CMK (cell line): ENCODE data around the gene RAB3B.

Experiments
- DNase-seq: peaks from one replicate; pipeline ENCODE4 v3.0.0-alpha.2; 2010; ENCODE audit warnings: low read depth

Gene RAB3B

DNA sequence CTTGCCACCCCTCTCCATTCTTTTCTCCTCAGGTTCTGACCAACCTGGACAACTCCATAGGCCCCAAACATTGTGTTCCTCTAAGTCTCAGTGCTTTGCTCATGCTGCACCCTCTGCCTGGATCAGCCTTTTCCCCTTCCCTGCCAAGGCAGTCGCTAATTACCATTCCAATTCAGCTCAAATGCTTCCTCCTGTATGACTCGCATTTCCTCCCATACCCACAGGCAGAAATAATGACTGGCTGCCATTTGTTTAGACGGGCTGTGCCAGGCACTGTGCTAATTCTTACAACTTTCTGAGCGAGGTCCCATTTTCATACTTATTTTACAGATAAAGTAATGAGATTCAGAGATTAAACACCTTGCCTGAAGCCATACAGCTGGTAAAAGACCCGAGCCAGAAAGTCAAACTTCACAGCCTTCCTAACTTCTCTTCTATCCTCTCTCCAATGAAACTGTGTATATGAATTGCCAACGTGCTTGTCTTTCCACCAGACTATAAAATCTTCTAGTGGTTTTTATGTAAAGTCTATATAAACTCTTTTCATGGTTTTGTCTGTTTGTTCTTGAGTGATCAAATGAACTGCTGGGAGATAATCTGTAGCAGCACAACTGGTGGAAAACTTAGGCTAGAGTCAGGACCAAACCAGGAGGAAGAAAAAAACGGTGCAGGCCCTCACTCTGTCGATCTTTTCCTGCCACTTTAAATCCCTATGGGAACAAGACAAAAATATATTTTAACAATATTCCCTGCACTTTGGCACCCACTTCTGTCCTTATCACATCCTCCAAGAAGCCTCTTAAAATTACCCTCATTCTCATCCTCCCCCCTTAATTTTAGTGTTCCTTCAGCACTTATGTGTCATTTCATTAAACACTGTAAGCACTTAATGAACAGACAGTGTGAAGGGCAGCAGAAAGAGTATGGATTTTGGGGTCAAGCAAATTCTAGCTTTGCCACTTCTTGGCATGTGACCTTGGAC is 33.7 kb downstream of the RAB3B start:
- no peak for DNase-seq

DNA sequence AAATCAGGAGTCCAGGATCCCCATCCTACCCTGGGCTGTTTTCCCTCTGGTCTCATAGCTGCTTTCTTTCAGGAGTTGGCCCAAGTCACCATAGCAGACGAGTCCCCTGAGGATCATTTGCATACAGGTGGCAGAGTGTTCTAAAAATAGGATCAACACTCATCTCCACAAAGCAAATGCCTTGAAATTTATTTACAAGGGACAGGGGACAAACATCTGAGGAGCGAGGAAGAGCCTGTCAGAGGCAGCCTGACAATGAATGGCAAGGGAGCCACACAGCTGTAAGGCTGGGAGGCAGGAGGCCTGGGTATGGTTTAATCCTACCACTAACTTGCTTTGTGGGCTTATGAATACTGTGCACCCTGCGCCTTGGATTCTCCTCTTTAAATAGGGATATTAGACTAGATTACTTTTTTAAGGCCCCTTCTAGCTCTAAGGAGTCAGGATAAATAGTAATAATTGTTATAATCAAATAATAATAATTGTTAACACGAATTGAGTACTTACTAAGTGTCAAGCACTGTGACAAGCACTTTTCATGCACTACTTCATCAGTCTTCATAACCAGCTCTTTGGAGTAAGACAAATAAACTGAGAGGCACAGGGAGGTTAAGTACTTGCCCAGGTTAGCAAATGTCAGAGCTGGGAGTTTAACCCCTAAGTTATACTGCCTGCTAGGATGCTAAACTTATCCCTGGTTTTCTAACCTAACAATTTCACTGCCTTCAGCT is 34.5 kb downstream of the RAB3B start:
- DNase-seq, result no peak

DNA sequence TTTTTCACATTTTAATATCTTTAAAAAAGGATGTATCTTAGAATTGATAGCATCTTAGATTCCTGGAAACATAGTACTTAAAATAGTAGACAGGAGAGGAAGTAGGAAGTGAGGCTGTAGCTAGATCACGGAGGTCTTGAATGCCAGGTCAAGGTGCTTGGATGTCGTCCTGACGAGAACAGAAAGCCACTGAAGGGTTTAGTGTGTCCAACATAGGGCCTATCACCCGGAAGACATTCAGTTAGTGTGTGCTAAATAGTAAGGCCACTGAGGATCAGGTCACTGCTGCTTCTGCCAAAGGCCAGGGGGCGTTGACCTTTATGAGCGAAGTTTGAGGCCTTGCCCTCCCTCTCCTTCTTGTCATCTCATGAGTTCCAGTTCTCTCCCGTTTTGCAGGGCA is 35.7 kb downstream of the RAB3B start:
- DNase-seq, result no peak

DNA sequence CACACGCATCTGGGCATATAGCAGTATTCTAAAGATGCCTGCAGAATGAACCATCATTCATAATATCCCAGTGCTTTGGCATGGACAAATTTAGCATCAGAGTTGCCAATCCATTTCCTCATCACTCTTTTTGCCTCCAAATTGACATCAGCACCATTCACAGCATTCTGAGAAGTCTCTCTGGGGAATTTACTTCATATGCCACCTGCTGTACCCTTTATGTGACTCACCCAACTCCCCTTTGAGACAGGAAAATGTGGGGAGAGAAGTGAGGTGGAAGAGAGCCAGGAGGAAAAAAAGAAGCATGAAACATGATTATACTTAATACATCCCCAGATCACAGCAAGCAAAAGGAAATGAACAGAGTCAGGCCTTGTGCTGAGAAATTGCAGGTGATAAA is 37.4 kb downstream of the RAB3B start:
- DNase-seq, result no peak

DNA sequence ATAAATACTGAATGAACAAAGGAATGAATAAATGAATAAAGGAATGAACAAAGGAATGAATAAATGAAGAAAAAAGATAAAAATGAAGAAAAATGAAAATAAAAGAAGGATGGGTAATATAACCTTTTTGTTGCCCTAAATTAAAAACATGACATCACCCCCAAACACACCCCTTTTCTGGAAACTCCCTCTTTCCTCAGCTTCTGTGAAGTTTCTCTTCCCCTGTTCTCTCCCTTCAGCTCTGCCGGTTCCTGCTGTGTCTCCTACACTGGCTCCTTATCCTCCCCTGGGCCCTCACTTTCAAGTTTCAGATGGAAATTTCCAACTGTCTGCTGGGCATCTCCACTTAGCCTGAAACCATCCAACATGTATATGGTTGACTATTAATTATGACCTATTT is 37.9 kb downstream of the RAB3B start:
- DNase-seq, result no peak

DNA sequence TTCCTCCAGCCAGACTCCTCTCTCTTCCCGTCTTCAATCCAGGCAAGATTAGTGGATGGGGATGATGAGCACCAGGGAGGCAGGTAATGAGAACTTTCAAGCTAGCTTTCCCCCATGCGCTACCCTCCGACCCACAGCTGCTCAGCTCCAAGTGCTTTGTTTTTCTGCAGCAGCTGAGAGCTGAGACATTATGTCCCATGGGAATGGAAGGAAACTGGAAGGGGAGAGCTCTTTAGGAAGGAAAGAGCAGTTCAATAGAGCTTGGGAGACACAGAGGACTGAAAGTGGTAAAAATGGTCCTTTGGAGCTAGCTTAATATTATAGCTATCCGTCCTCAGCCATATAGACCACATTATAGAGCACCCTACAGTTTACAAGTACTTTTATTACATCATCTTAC is 39.8 kb downstream of the RAB3B start:
- DNase-seq, result no peak

DNA sequence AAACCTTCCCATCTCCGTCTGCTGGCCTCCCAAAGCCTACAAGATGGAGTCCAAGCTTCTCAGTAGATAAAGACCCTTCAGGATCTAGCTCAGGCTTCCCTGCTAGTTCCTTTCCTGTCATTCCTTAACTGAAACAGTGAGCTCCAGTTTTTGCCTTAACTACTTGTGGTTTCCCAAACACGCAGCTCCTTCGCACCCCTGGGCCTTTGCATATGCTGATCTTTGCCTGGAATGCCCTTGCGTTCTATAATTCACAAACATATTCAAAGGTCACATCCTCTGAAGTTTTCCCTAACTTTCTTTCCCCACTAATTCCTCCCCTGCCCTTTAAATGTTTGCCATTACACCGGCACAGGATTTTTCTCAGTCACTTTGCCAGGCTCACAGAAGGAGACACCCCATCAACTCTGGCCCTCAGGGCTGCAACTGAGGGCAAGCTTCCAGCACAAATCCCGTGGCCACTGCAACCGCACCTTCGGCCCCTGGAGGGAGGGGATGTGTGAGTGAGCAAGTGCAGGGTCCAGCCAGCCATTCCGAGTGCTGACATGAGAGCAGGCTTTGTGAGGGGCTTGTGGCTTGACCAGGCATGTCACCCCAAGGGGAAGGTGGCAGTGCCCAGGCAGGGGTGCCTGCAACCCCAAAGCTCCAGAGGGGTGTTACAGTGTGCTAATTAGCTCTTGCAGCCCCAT is 41.3 kb downstream of the RAB3B start:
- DNase-seq, result no peak

DNA sequence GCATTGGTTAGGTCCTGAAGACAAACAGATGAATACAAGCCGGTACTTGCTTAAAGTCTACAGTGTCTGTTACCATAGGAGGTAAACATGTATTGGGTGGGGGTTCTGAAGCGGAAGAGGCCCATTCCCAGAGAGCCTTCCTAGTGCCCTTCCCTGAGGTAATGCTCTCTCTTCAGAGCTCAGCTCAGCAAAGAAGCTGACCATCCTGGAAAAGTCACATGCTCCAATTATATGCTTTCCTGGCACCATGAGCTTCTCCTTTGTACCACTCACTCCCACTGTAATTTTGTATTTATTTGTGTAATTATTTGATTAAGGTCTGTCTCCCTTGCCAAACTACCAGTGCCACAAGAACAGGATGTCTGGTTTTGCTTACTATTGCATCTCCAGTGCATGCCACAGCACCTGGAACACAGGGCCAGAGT is 42.0 kb downstream of the RAB3B start:
- DNase-seq, result no peak

DNA sequence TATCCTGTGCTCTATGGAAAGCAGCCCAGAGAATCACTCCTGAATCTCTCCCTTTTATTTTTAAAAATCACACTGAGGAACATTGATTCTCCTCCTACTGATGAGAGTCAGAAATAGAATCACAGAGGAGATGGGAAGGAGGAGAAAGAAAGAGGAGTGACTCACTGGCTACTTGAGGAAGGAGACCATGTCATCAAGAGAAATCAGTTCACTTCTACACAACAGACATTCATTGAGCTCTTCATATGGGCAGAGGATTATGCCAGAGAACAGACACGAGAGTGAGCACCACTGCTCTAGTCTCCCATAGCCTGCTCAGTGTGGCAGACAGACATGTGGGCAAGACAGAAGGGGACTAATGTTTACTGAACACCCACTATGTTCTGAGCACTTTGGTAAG is 44.2 kb downstream of the RAB3B start:
- no peak for DNase-seq

DNA sequence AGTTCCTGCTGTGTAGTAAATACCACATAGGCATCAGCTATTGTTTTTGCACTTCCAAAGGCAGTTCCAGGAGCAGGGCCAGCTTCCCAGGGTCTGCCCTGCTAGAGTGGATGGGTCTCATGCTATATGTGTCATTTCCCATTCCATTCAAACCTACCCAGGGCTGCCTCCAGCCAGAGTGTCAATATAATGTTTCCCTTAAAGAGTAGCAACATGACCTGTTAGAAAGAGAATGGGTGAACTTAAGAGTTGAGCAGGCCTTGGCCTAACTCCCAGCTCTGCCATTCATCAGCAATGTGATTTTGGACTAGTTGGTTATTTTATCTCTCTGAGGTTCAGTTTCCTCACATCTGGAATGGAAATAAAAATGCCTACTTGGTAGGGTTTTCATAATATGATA is 44.9 kb downstream of the RAB3B start:
- DNase-seq, result no peak

DNA sequence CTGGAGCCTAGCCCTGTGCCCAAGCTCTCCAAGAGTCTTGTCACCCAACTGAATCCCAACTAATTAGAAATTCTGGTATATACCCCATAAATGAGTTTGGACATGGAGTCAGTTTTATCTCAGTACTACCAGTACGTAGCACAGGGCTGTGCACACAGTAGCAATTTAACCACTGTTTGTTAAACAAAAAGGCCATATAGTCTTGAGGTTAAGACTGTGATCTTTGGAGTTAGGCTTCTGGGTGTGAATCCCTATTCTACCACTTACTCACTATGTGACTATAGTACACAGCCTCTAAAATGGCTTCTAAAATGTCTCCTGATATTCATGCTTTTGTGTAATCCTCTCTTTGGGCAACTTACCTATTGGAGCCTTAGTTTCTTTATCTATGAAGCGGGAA is 48.2 kb downstream of the RAB3B start:
- no peak for DNase-seq

DNA sequence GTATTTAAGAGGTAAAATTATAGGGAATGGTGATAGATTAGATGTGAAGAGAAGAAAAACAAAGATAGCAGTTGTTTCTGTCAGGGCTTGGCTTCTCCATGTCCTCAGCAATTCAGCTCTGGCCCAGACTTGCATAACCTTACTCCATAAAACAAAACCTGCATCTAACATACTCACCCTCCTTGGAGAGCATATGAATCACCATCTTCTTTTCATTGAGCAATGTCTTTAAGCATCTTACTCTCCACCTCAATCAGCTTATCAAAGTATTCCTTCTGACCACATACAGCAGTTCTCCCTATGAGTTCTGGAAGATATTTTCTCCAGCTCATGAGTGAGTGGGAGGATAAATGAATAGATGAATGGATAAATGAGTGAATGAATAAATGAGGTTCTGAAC is 49.0 kb downstream of the RAB3B start:
- DNase-seq, result no peak

DNA sequence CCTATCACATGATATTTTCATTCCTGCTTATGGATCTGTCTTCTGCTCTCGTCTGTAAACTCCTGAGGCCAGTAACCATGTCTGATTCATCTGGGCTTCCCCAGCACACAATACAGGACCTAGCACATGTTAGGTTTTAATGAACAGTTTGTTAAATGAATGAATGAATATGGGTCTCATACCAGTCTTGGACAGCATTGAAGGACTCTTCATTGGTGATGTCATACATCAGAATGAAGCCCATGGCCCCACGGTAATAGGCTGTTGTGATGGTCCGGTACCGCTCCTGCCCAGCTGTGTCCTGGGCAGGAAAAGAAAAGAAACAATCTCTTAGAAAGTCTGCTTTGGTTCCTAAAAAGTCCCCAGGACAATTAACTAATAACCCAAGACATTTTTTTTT is 53.4 kb downstream of the RAB3B start:
- no peak for DNase-seq

DNA sequence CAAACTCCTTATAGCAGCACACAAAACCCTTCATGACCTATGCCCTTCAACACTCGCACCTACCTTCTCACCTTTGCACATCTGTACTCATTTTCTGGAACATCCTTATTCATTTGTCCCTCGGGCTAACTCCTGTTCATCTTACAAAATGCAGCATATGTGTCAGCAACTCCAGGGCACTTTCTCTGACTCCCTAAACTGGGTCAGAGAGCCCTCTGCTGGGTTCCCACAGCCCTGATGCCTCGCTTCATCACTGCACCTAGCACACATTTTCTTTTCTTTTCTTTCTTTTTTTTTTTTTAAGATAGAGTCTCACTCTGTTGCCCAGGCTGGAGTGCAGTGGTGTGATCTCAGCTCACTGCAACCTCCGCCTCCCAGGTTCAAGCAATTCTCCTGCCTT is 54.0 kb downstream of the RAB3B start:
- no peak for DNase-seq

DNA sequence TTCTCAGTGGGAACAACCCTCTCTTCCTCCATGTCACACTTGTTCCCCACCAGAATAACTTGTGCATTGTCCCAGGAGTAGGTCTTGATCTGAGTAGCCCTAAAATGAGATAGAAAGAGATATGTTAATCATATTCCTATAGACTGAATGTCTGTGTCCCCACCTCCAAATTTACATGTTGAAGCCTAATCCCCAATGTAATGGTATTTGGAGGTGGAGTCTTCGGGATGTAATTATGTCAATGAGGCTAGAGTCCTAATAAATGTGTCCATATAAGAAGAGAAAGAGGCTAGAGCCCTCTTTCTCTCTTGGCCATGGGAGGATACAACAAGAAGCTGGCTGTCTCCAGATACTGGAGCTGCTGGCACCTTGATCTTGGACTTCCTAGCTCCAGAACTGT is 57.2 kb downstream of the RAB3B start:
- no peak for DNase-seq

DNA sequence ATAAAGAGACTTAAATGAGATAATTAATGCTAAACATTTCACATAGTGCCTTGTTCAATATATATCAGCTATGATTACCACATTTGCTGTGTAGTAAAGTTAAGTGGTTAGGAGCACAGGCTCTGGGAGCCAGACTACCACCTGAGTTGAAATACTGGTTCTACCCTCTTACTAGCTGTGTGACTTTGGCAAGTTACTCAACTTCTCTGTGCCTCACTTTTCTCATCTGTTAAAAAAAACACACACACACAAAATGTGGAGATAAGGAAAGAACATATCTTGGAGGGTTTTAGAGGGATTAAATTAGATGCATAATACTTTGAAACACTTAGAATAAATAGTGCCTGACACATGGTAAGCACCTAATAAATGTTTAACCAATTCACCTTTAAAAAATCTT is 60.2 kb downstream of the RAB3B start:
- no peak for DNase-seq

DNA sequence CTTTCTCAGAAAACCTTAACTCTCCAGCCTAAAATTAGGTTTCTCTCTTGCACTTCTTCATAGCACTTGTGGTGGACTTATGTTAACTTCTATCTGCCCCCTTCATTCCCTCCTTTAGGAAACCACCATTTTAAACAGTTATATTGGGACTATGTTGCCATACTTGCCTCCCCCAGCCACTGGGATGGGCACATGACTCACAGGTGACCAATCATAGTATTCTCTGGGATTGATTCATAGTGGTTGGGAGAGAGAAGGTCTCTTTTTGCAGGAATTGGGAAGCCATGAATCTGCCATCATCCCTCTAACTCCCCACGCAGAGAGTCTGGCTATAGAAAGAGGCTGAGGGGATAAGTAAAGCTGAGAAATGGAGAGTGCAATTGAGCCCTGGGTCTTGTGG is 61.6 kb downstream of the RAB3B start:
- no peak for DNase-seq

DNA sequence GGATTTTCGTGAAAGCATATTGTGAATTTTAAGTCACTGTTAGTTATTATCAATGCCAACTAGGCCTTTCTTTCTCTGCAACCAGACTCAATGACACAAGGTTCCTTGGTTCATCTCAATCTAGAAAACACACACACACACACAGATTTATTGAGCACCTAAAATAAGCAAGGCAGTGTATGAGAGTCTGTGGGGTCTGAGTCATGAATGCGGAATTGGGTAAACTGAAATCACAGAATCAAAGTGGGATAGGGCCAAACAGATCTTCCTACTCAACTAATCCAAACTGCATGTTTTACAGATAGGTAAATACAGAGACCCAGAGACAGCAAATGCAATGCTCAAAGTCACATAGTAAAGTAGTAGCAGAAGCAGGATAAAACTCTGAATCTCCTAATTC is 63.5 kb downstream of the RAB3B start:
- DNase-seq, result no peak

DNA sequence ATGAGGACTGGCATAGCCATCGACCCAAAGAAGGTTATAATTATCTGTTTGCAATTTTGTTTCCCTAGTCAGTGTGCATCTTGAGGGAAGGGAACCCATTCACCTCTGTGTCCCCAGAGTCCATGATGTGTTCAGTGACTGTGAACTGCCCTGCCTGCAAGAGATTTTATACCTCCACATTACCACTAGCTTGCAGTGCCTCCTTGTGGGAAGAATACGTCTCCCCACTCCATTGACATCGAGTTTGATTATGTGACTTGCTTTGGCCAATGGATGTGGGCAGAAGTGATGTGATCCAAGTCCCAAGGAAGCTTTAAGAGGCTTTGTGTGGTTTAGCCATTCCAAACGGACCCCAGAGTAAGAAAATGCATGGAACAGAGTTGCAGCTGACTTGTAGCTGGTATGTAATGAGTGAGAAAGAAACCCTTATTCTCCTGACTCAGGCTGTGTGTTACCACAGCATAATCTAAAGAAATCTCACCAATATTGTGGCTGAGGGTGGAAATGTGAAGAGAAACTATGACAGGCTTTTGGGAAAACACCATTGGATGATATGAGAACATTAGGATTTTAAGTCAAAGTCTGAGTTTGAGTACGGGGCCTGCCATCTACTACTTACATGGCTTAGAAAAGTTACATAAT is 64.2 kb downstream of the RAB3B start:
- peak; percentile 8 for DNase-seq

DNA sequence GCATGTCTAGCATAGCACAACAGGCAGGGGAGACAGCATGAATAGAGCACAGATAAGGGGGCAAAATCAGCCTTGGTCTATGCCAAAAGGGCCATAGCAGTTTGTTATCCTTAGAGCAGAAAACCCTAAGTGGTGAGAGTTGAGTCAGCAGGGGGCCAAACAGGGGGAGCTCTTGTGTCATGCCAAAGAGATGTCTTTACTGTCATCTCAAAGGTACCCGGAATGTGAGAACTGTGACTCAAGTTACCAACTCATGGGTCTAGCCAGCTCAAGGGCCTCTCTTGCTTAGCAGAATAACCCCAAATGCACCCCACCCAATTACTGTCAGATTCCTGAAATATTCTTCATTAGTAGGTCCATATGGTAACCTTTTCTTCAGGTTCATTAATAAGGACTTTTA is 66.0 kb downstream of the RAB3B start:
- no peak for DNase-seq

DNA sequence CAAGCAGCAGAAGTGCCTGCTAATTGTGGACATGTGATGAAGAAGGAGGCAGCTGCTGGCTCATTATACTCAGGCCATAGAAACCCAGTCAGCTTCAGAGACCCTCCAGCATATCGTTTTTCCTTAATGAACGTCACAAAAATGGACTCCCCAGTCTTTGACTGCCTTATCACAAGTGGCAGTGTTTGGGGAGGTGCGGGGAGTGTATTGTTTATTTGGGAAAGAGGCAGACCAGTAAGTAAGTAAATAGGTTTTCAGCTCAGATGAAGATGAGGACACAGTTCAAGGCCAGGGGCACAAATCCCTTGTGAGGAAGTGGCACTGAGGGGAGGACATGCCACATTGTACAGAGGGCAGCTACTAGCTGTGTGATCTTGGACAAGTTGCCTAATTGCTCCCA is 68.5 kb downstream of the RAB3B start:
- DNase-seq, result no peak

DNA sequence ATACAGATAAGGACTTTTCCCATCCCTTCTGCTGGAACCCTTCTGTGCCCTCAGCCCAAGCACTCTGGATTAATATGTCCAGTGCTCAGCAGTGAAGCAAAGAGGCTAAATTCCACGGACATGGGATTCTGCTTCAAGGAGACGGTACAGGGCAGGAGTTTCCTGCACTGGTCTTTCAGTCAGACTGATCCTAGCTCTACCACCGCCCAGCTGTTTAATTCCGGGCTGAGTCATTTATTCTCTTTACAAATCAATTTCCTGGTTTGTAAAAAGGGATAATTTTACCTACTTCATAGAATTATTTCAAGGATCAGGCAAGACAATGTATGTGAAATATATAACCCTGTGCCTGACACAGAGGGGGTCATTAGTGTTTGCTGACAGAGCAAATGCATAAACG is 70.4 kb downstream of the RAB3B start:
- DNase-seq, result no peak
